Activated B cell treated with CpG ODN at 0.5 μM for 24 hours (primary cell): ENCODE results near the gene GAS6. TPM values are rescaled to one million over a fixed set of nuclear protein-coding genes. Genes with fewer than 3 reads are reported as not detected.

Experiments
- ATAC-seq: fragments of 200-7000 bp; cut with Tn5 transposase; one replicate; pipeline ENCODE4 v1.10.0; 2021; ENCODE audit warnings: low read depth, mild to moderate bottlenecking, moderate library complexity
- CTCF ChIA-PET: fragments of 350-600 bp; sonication (Branson Sonifier 250); formaldehyde crosslinking; loops from one replicate; lab custom pipeline; 2021; ENCODE audit warnings: antibody characterized with exemption; lab: Charles Lee
- POLR2A ChIA-PET: fragments of 350-600 bp; sonication (Branson Sonifier 250); formaldehyde crosslinking; loops from one replicate; lab custom pipeline; 2021; ENCODE audit warnings: antibody characterized with exemption; lab: Charles Lee
- DNase-seq: peaks from one replicate; pipeline ENCODE4 v3.0.0; 2022
- H3K27ac Mint-ChIP-seq: one replicate; pipeline ENCODE4 v1.8.0; 2020; ENCODE audit warnings: mixed read lengths
- H3K27me3 Mint-ChIP-seq: one replicate; pipeline ENCODE4 v1.8.0; 2021; ENCODE audit warnings: mixed read lengths
- H3K36me3 Mint-ChIP-seq: one replicate; pipeline ENCODE4 v1.8.0; 2021; ENCODE audit warnings: low read depth, mixed read lengths
- H3K4me1 Mint-ChIP-seq: one replicate; pipeline ENCODE4 v1.8.0; 2021; ENCODE audit warnings: mixed read lengths
- H3K4me3 Mint-ChIP-seq: one replicate; pipeline ENCODE4 v1.8.0; 2020; ENCODE audit warnings: mild to moderate bottlenecking, mixed read lengths
- H3K9me3 Mint-ChIP-seq: one replicate; pipeline ENCODE4 v1.8.0; 2020; ENCODE audit warnings: mixed read lengths
- intact Hi-C: fragments of 100-400 bp; cut with micrococcal nuclease; formaldehyde crosslinking; loops from one replicate; pipeline ENCODE4 v1.15.1; 2024
- total RNA-seq: library from RNA; stranded (reverse); gene quantifications from 2 replicates; pipeline ENCODE4 v1.2.3, GENCODE V29; 2022
- TF ChIP-seq, protein P1 (sequence below): fragments of 200-600 bp; IDR thresholded peaks from one replicate; pipeline ENCODE4 v1.8.0; 2022; ENCODE audit warnings: antibody characterized with exemption, mild to moderate bottlenecking

The GAS6 gene
- total RNA-seq, 1 donor from 2014 or later: 1.4 TPM

DNA sequence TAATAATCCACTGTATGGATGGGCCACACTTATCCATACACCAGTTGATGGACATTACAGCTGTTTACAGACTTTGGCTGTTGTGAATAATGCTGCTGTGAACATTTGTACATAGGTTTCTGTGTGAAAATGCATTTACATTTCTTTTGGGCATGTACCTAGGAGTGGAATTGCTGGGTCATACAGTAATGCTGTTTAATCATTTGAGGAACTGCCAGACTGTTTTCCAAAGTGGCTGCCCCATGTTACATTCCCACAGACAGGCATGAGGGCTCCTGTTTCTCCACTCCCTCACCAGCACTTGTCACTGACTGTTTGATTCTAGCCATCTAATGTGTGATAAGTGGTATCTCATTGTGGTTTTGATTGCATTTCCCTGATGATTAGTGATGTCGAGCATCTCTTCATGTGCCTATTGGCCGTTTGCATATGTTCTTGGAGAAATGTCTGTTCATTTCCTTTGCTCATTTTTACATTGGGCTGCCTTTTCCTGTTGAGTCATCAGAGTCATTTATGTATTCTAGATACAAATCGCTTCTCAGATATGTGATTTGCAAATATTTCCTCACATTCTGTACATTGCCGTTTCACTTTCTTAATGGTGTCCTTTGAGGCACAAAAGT lies 92.1 kb downstream of the GAS6 start:
- CTCF ChIA-PET: no interaction called here
- no peak overlapping the region for H3K27ac Mint-ChIP-seq
- intact Hi-C loops: no loop called here
- ATAC-seq (no peak), DNase-seq (no peak)
- TF ChIP-seq, protein P1, sequence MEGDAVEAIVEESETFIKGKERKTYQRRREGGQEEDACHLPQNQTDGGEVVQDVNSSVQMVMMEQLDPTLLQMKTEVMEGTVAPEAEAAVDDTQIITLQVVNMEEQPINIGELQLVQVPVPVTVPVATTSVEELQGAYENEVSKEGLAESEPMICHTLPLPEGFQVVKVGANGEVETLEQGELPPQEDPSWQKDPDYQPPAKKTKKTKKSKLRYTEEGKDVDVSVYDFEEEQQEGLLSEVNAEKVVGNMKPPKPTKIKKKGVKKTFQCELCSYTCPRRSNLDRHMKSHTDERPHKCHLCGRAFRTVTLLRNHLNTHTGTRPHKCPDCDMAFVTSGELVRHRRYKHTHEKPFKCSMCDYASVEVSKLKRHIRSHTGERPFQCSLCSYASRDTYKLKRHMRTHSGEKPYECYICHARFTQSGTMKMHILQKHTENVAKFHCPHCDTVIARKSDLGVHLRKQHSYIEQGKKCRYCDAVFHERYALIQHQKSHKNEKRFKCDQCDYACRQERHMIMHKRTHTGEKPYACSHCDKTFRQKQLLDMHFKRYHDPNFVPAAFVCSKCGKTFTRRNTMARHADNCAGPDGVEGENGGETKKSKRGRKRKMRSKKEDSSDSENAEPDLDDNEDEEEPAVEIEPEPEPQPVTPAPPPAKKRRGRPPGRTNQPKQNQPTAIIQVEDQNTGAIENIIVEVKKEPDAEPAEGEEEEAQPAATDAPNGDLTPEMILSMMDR: no peak
- H3K4me3 Mint-ChIP-seq: no peak overlapping the region
- peaks cover 7% of the 10 kb centered on the region for H3K9me3 Mint-ChIP-seq
- H3K36me3 Mint-ChIP-seq: no peaks in the 10 kb centered on the region
- POLR2A ChIA-PET: no interaction called here
- H3K4me1 Mint-ChIP-seq: no peaks in the 10 kb centered on the region
- peaks cover 2% of the 10 kb centered on the region for H3K27me3 Mint-ChIP-seq

GRCh38 chr13:113770937-113771336 lies 92.9 kb downstream of the GAS6 start:
- Mint-ChIP-seq H3K36me3 (no peaks in the 10 kb centered on the region), H3K4me3 (no peak overlapping the region), H3K9me3 (peaks cover 7% of the 10 kb centered on the region), H3K27me3 (no peaks in the 10 kb centered on the region), H3K27ac (no peak overlapping the region), H3K4me1 (no peaks in the 10 kb centered on the region)
- TF ChIP-seq, protein P1: no peak
- no peak for ATAC-seq
- intact Hi-C loops: no loop called here
- ChIA-PET POLR2A (no interaction called here), CTCF (no interaction called here)
- DNase-seq: no peak

Other genes with a start within 250 kb of the GAS6 start
- gene ATP4B, start 205.9 kb downstream of the GAS6 start, total RNA-seq: not detected in 2 replicates
- 0.07 and 0.44 TPM in 2 replicates for gene GRK1, start 196.9 kb downstream of the GAS6 start, total RNA-seq
- 5.2 and 6.2 TPM in 2 replicates for gene TMEM255B, start 104.8 kb downstream of the GAS6 start, total RNA-seq
- 0.46 and 0.69 TPM in 2 replicates for gene C13orf46, start 110.0 kb upstream of the GAS6 start, total RNA-seq